HEK293 (cell line): ENCODE results near the gene SFXN3.

Source experiments
- CTCF ChIA-PET: fragments of 350-600 bp; formaldehyde crosslinking; extraction: SDS; loops from one replicate; lab custom pipeline; 2021; ENCODE audit warnings: antibody characterized with exemption; lab: Yijun Ruan, JAX
- POLR2A ChIA-PET: fragments of 300-600 bp; formaldehyde crosslinking; extraction: SDS; loops from one replicate; lab custom pipeline; 2020; ENCODE audit warnings: antibody characterized with exemption, inconsistent platforms; lab: Yijun Ruan, JAX
- H3K27ac ChIP-seq: fragments of 200-500 bp; sonication (Bioruptor generic); 2 replicates; pipeline ENCODE4 v1.5.1; 2014; ENCODE audit warnings: low read depth, low read length, control low read depth, inconsistent platforms; ENCODE audit errors: extremely low read depth
- H3K36me3 ChIP-seq, 2 experiments: fragments of 200-500 bp in 1 of 2; sonication (Bioruptor generic) in 1 of 2; 1 replicate in 1 of 2; 2 replicates in 1 of 2; pipeline ENCODE4 v1.5.1; 2014 to 2017; ENCODE audit warnings: inconsistent platforms in 2 of 2, low read length in 2 of 2; ENCODE audit not compliant: control insufficient read depth in 2 of 2, insufficient read depth in 1 of 2
- H3K4me1 ChIP-seq: fragments of 200-500 bp; sonication (Bioruptor generic); 2 replicates; pipeline ENCODE4 v1.5.1; 2014; ENCODE audit warnings: mild to moderate bottlenecking, low read length, inconsistent platforms; ENCODE audit not compliant: control insufficient read depth, insufficient read depth
- H3K4me3 ChIP-seq: 2 replicates; pipeline ENCODE4 v1.5.1; 2011; ENCODE audit warnings: low read depth, mild to moderate bottlenecking, control low read depth, low read length, moderate library complexity
- H3K9me3 ChIP-seq: fragments of 200-500 bp; sonication (Bioruptor generic); 2 replicates; pipeline ENCODE4 v1.5.1; 2014; ENCODE audit warnings: low read depth, low read length, inconsistent platforms; ENCODE audit not compliant: control insufficient read depth, insufficient read depth
- AEBP2 ChIP-seq: fragments of 450-650 bp; formaldehyde crosslinking; IDR thresholded peaks from 2 replicates; pipeline ENCODE4 v1.5.1; 2016; ENCODE audit warnings: missing biosample characterization, missing genetic modification characterization, borderline replicate concordance
- GFI1B ChIP-seq: fragments of 450-650 bp; formaldehyde crosslinking; IDR thresholded peaks from 2 replicates; pipeline ENCODE4 v1.5.1; 2016; ENCODE audit warnings: missing biosample characterization, missing genetic modification characterization
- KLF1 ChIP-seq: fragments of 450-650 bp; formaldehyde crosslinking; IDR thresholded peaks from 2 replicates; pipeline ENCODE4 v1.5.1; 2016; ENCODE audit warnings: missing biosample characterization, missing genetic modification characterization
- YY1 ChIP-seq: fragments of 450-650 bp; formaldehyde crosslinking; IDR thresholded peaks from 2 replicates; pipeline ENCODE4 v1.5.1; 2018; ENCODE audit warnings: missing biosample characterization, missing genetic modification characterization
- ZBTB10 ChIP-seq: fragments of 450-650 bp; formaldehyde crosslinking; IDR thresholded peaks from 2 replicates; pipeline ENCODE4 v1.5.1; 2016; ENCODE audit warnings: missing biosample characterization, missing genetic modification characterization
- ZBTB21 ChIP-seq: fragments of 450-650 bp; formaldehyde crosslinking; IDR thresholded peaks from 2 replicates; pipeline ENCODE4 v1.5.1; 2017; ENCODE audit warnings: missing biosample characterization, missing genetic modification characterization
- ZBTB8A ChIP-seq: fragments of 450-650 bp; formaldehyde crosslinking; IDR thresholded peaks from 2 replicates; pipeline ENCODE4 v1.5.1; 2016; ENCODE audit warnings: missing biosample characterization, missing genetic modification characterization
- ZFP3 ChIP-seq: fragments of 450-650 bp; formaldehyde crosslinking; IDR thresholded peaks from 2 replicates; pipeline ENCODE4 v1.5.1; 2016; ENCODE audit warnings: low read depth, missing biosample characterization, missing genetic modification characterization
- ZNF112 ChIP-seq: fragments of 450-650 bp; formaldehyde crosslinking; IDR thresholded peaks from 2 replicates; pipeline ENCODE4 v1.5.0; 2017; ENCODE audit warnings: missing biosample characterization, missing genetic modification characterization
- ZNF174 ChIP-seq: fragments of 450-650 bp; formaldehyde crosslinking; IDR thresholded peaks from 2 replicates; pipeline ENCODE4 v1.5.0; 2017; ENCODE audit warnings: missing biosample characterization, mild to moderate bottlenecking, missing genetic modification characterization
- ZNF175 ChIP-seq: fragments of 450-650 bp; formaldehyde crosslinking; IDR thresholded peaks from 2 replicates; pipeline ENCODE4 v1.5.1; 2016; ENCODE audit warnings: missing biosample characterization, missing genetic modification characterization
- ZNF366 ChIP-seq: fragments of 450-650 bp; formaldehyde crosslinking; conservative IDR thresholded peaks from 2 replicates; pipeline ENCODE4 v1.5.1; 2016; ENCODE audit warnings: missing biosample characterization, missing genetic modification characterization
- ZNF423 ChIP-seq: fragments of 450-650 bp; formaldehyde crosslinking; IDR thresholded peaks from 2 replicates; pipeline ENCODE4 v1.5.1; 2016; ENCODE audit warnings: missing biosample characterization, missing genetic modification characterization
- ZNF426 ChIP-seq: fragments of 450-650 bp; formaldehyde crosslinking; IDR thresholded peaks from 2 replicates; pipeline ENCODE4 v1.5.1; 2017; ENCODE audit warnings: missing biosample characterization, missing genetic modification characterization, mild to moderate bottlenecking, inconsistent platforms, moderate library complexity
- ZNF473 ChIP-seq: fragments of 450-650 bp; formaldehyde crosslinking; IDR thresholded peaks from 2 replicates; pipeline ENCODE4 v1.5.1; 2017; ENCODE audit warnings: missing biosample characterization, missing genetic modification characterization
- ZNF510 ChIP-seq: fragments of 450-650 bp; formaldehyde crosslinking; IDR thresholded peaks from 2 replicates; pipeline ENCODE4 v1.5.1; 2018; ENCODE audit warnings: mild to moderate bottlenecking, missing genetic modification characterization, missing biosample characterization; ENCODE audit not compliant: insufficient replicate concordance
- ZNF660 ChIP-seq: fragments of 450-650 bp; IDR thresholded peaks from 2 replicates; pipeline ENCODE4 v1.5.1; 2018; ENCODE audit warnings: missing biosample characterization, mild to moderate bottlenecking, missing genetic modification characterization
- ZNF670 ChIP-seq: fragments of 450-650 bp; formaldehyde crosslinking; IDR thresholded peaks from 2 replicates; pipeline ENCODE4 v1.5.1; 2016; ENCODE audit warnings: missing biosample characterization, missing genetic modification characterization, low read depth
- ZNF707 ChIP-seq: fragments of 450-650 bp; formaldehyde crosslinking; IDR thresholded peaks from 2 replicates; pipeline ENCODE4 v1.5.1; 2016; ENCODE audit warnings: missing biosample characterization, missing genetic modification characterization
- ZNF785 ChIP-seq: fragments of 450-650 bp; formaldehyde crosslinking; IDR thresholded peaks from 2 replicates; pipeline ENCODE4 v1.5.1; 2016; ENCODE audit warnings: missing biosample characterization, missing genetic modification characterization
- TF ChIP-seq, protein P1 (sequence below): fragments of 450-650 bp; formaldehyde crosslinking; IDR thresholded peaks from 2 replicates; pipeline ENCODE4 v1.5.1; 2016; ENCODE audit warnings: missing biosample characterization, missing genetic modification characterization
- TF ChIP-seq, protein P2 (sequence below): fragments of 450-650 bp; formaldehyde crosslinking; IDR thresholded peaks from 2 replicates; pipeline ENCODE4 v1.5.1; 2016; ENCODE audit warnings: missing biosample characterization, missing genetic modification characterization
- TF ChIP-seq, protein P3 (sequence below): fragments of 450-650 bp; formaldehyde crosslinking; IDR thresholded peaks from 2 replicates; pipeline ENCODE4 v1.5.1; 2017; ENCODE audit warnings: missing biosample characterization, mild to moderate bottlenecking, missing genetic modification characterization, moderate library complexity

SFXN3 gene

DNA sequence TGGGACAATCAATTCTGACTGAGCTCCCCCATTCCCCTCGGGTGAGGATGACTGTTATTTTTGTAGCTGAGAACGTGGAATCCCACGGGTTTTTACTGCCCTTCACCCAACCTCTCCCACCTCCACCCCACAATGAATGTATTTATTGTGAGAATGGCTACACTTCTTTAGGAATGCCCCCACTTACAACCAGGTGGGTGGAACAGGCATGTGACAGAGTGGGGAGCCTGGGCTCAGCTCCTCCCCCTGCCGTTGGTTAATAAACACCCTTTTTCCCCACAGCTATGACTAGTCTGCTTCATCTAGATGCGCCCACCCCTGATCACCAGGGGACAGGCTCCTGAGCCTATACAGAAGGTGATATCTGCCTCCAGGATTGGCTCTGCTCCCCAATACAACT lies 45.7 kb upstream of the SFXN3 start (continued):
- TF ChIP-seq ZBTB10 (tag by site-specific recombination) (no peak), ZNF785 (tag by site-specific recombination) (no peak)

DNA sequence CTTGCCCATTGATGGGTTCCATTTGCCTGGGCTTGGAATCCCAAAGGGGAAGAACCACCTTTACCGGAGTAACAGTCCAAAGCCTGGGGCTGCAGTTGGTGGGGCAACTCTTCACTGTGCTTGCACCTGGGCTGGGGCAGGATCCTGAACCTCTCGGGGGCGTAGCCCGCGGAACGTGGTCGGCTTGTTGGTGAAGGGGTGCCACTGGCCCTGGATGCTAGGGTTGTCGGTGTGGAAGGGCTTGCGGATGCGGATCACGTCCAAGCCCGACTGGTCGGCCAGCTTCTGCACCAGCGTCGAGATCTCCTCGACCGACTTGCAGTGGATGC lies 44.4 kb upstream of the SFXN3 start:
- CTCF ChIA-PET, result interaction anchor here (6.4 to 16.6 kb wide), 2 partner anchors 11 to 30 kb away, joined by 49 to 274 read pairs; partner anchors contain the start of gene LZTS2

GRCh38 chr10:100986952-100987684 lies 43.9 kb upstream of the SFXN3 start, which contains the start of the genes MRPL43 and TWNK:
TSS of gene MRPL43 (minus strand) at chr10:100987497. CDS start at chr10:100987443, 54 bp downstream.
TSS of gene TWNK (plus strand) at chr10:100987543. CDS start at chr10:100988211, 668 bp downstream.
- peaks cover 16 to 68% of the 10 kb centered on the region in 2 experiments for H3K36me3 ChIP-seq
- TF ChIP-seq, protein P1, sequence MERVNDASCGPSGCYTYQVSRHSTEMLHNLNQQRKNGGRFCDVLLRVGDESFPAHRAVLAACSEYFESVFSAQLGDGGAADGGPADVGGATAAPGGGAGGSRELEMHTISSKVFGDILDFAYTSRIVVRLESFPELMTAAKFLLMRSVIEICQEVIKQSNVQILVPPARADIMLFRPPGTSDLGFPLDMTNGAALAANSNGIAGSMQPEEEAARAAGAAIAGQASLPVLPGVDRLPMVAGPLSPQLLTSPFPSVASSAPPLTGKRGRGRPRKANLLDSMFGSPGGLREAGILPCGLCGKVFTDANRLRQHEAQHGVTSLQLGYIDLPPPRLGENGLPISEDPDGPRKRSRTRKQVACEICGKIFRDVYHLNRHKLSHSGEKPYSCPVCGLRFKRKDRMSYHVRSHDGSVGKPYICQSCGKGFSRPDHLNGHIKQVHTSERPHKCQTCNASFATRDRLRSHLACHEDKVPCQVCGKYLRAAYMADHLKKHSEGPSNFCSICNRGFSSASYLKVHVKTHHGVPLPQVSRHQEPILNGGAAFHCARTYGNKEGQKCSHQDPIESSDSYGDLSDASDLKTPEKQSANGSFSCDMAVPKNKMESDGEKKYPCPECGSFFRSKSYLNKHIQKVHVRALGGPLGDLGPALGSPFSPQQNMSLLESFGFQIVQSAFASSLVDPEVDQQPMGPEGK (tag by site-specific recombination), result peak; percentile 92
- TF ChIP-seq ZFP3 (tag by site-specific recombination) (no peak), ZNF510 (tag by site-specific recombination) (no peak), ZNF366 (tag by site-specific recombination) (no peak), ZNF426 (tag by site-specific recombination) (no peak), ZNF174 (tag by site-specific recombination) (no peak), ZNF660 (tag by site-specific recombination) (0 out of 2 replicates have a peak, but pooled peaks have one; percentile 59), ZNF670 (tag by site-specific recombination) (no peak), KLF1 (tag by site-specific recombination) (no peak; the same call in 1 of the 2 replicates), ZNF473 (tag by site-specific recombination) (no peak), ZNF175 (tag by site-specific recombination) (no peak), ZNF112 (tag by site-specific recombination) (no peak), ZNF707 (tag by site-specific recombination) (no peak), ZNF423 (tag by site-specific recombination) (peak; percentile 54; the same call in 1 of the 2 replicates), AEBP2 (no peak), YY1 (tag by site-specific recombination) (no peak), ZBTB21 (tag by site-specific recombination) (no peak), ZBTB8A (no peak; the same call in 1 of the 2 replicates)
- TF ChIP-seq, protein P2, sequence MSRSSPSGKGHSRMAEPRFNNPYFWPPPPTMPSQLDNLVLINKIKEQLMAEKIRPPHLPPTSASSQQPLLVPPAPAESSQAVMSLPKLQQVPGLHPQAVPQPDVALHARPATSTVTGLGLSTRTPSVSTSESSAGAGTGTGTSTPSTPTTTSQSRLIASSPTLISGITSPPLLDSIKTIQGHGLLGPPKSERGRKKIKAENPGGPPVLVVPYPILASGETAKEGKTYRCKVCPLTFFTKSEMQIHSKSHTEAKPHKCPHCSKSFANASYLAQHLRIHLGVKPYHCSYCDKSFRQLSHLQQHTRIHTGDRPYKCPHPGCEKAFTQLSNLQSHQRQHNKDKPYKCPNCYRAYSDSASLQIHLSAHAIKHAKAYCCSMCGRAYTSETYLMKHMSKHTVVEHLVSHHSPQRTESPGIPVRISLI (tag by site-specific recombination), result no peak

More for the DNA sequence above, 44.4 kb upstream of the SFXN3 start:
- H3K9me3 ChIP-seq, result no peaks in the 10 kb centered on the region
- no peak for TF ChIP-seq GFI1B (tag by site-specific recombination)
- TF ChIP-seq, protein P3, sequence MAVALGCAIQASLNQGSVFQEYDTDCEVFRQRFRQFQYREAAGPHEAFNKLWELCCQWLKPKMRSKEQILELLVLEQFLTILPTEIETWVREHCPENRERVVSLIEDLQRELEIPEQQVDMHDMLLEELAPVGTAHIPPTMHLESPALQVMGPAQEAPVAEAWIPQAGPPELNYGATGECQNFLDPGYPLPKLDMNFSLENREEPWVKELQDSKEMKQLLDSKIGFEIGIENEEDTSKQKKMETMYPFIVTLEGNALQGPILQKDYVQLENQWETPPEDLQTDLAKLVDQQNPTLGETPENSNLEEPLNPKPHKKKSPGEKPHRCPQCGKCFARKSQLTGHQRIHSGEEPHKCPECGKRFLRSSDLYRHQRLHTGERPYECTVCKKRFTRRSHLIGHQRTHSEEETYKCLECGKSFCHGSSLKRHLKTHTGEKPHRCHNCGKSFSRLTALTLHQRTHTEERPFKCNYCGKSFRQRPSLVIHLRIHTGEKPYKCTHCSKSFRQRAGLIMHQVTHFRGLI, result 0 out of 2 replicates have a peak, but pooled peaks have one; percentile 34
- TF ChIP-seq, all 188 proteins: peak for 1
- Histone ChIP-seq H3K36me3 (peaks cover 19 to 72% of the 10 kb centered on the region in 2 experiments), H3K4me1 (peaks cover 6% of the 10 kb centered on the region), H3K27ac (peak overlapping the region; percentile 82; the same call in 1 of the 2 replicates), H3K4me3 (peak overlapping the region; percentile 95)
- POLR2A ChIA-PET, result interaction anchor here (1.5 kb wide), 1 partner anchor 73 kb away, joined by 6 read pairs; the partner anchor contains the start of gene SLF2

More at GRCh38 chr10:100986952-100987684, 43.9 kb upstream of the SFXN3 start, which contains the start of the genes MRPL43 and TWNK:
- peaks cover 6% of the 10 kb centered on the region for H3K4me1 ChIP-seq
- no peaks in the 10 kb centered on the region for H3K9me3 ChIP-seq
- POLR2A ChIA-PET, result interaction anchor here (0.7 to 1.5 kb wide), 3 partner anchors 10 to 74 kb away, joined by 3 to 6 read pairs (median 6); partner anchors contain the start of gene SLF2
- H3K27ac ChIP-seq, result peak within 1 kb of the TSS; percentile 82
- peak within 1 kb of the TSS; percentile 95 for H3K4me3 ChIP-seq
- CTCF ChIA-PET, result interaction anchor here (6.4 to 16.6 kb wide), 2 partner anchors 11 to 30 kb away, joined by 49 to 274 read pairs; partner anchors contain the start of gene LZTS2
